Activated T-cell treated with anti-CD3 and anti-CD28 coated beads for 1 hour (primary cell): ENCODE data around the gene MICAL3.

Experiments
- DNase-seq: peaks from one replicate; pipeline ENCODE4 v3.0.0-alpha.2; 2020; ENCODE audit warnings: low read depth

The MICAL3 gene

DNA sequence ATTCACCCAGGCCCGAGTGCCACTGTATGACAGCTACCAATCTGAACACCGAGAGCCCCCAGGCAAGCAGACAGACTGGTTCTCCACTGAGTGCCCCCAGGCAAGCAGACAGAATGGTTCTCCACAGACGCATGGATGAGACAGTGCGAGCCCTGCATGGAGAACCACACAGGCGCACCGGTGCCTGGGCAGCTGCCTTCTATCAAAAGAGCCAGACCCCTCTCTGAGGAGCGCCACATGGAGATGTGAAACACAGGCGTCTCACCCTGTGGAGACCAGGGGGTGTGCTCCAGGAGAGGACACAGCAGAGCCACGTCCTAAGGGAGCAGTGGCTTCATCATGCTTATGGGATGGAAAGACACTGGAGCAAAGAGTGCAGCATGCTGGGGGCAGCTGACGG is 155.6 kb downstream of the MICAL3 start:
- DNase-seq: no peak

DNA sequence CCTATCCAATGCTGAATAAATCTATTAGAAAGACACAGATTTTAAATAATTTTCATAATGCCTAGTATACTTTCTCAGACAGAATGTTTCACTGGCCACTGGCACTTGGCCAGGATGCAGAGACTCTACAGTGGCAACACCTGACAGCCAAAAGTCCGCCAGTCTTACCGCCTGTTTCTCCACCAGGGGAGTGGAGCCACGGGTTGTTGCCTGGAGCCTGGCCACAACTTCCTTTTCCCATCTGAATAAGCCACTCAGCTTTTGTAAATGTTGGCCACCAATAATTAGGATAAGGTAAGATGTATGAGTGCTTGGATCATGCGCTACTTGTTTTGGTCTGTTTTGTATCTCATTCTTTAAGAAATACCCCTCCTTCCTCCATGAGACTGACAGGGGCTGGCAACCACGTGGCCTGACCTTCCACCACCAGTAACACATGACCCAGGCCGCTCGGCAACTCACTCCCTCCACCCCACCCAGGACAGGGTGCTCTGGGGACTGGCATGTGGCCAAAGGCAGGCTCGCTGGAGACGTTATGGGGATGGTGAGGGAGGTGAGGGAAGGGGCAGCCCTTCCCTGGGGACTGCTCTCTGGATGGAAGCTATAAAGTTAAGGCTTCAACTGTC is 157.1 kb downstream of the MICAL3 start:
- no peak for DNase-seq

DNA sequence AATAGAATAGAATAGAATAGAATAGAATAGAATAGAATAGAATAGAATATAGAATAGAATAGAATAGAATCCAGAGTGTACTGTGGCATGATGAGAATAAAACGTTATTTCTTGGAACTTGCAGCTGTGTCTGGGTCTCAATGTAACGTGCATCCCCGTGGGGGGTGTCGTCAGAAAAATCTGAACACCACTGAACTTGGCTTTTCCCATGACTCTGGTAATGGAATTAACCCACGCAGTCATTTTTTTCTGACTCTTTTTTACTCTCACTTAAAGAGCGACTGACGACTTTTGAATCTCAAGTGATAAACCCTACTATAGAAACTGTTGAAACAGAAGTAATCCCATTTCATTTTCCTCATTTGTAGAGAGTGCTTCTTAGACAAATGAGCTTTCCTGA is 157.7 kb downstream of the MICAL3 start:
- DNase-seq: no peak

DNA sequence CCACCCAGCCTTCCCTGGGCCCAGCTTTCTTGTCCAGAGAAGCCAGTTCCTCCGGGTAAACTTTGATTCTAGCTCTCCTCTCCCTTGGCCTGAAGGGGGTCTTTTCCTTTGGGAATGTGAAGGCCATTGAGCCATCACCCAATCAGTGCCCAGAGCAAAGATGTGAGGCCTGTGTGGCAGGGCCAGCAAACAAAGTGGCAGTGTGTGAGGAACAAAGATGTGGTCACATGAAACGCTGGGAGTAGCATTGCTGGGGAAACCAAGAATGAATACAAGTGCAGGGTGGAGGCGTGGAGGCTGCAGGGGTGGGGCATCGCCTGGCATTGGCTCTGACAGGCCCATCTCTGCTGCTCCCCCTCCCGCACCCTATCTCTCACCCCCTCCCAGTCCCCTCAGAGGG is 158.2 kb downstream of the MICAL3 start:
- no peak for DNase-seq

DNA sequence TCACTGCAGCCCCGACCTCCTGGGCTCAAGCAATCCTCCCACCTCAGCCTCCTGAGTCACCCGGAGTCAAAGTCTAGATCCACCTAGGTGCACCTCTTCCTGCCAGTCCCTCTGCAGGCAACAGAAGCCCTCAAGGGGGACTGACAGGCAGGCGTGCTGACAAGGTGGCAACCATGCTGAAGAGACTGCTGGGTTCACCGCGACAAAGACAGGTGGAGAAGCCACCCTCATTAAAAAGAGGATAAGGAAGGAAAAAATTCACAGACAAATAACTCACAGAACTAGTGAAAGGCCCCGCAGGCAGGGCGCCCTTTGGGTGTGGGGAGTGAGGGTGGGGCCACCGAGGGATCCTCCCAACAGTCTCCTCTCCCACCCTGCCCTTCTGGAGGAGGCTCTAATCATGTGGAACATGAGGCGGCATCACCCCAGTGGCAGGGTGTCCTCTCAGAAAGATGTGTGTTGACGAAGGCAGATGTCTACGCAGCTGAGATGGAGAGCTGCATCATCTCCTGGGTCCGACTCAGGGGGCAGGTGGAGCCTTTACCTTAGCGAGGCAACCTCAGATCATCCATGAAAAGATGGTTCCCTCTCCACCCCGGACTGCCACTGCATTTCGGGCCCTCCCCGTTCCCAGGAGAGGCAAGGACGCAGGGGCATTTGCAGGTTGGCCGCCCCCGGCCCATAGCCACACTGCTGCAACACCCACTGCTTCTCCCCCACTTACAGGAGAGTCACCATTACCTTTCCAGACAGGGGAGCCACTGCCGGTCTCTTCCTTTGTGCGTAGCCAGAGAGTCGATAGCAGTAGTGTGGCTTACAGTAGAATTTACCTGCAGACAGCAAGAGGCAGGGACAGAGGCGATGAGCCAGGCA is 158.9 kb downstream of the MICAL3 start:
- no peak for DNase-seq

DNA sequence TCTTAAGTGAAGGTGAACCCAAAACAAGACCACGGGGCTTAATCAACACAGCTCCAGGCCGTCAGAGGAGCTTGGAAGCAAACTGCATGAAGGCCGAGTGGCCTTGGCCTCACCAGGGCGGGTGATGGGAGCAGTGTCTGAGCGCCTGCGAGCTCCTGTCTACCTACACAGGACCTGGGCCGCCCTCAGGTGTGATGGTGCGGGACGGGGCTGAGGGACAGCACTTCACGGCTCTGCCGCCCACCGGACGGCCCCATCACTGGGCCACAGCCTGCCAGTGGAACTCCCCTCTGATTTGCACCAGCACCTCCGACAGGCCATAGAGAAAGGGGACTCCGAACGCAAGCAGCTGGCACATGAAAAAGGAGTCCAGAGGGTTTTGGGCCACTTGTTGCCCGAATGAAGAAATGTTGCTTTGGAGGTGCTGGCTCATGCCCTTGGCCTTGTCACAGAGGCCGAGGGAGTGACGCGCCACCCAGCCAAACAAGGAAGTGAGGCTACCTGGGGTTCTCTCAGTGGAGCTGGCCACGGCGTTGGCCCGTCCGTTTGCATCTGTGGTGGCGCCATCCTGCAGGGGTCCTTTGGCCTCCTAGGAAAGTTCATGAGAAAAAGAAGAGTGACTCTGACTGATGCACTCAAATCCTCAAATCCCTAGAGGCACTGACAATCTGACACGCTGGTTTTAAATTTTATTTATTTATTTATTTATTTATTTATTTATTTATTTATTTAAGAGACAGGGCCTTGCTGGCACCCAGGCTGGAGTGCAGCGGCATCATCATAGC is 159.8 kb downstream of the MICAL3 start:
- DNase-seq: no peak

DNA sequence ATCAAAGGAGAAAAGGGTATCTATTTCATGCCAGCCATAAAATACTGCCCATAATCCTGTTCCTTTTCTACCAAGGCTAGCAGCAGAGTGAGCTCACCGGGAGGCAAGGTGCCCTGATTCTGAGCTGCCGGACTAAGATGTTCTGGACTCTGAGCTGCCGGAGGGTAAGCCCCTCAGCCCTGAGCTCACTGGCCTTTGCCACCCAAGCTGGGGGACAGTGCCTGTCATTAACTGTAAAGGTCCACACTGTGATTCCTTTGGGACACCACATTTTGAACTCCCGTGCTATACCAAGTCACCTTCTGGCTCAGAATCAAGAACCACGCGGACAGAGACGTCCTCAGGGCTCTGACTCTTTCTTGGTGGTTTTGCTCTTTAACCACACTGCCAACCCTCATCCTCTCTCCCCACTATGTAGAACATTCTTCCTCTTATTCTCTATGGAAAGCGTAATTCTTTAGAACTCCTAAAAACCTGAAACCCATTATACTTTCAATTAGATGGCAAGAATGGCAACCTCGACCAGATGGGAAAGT is 161.6 kb downstream of the MICAL3 start:
- DNase-seq: no peak

DNA sequence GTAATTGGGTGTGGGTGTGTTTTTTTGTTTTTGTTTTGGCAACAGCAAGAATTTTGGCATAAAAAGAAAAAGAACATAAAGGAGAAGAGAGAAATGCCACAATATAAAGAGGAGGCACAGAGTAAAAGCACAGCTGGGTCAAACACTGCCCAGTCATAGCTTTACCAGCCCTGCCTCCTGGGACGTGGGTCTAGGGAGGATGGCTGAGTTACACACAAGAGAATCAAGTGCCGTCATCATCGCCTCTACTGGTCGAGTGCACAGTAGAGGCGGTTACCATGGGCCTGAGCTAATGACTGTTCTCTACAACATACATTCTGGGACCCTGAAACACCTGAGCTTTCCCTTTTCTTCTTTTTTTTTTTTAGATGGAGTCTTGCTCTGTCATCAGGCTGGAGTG is 162.5 kb downstream of the MICAL3 start:
- DNase-seq: no peak

DNA sequence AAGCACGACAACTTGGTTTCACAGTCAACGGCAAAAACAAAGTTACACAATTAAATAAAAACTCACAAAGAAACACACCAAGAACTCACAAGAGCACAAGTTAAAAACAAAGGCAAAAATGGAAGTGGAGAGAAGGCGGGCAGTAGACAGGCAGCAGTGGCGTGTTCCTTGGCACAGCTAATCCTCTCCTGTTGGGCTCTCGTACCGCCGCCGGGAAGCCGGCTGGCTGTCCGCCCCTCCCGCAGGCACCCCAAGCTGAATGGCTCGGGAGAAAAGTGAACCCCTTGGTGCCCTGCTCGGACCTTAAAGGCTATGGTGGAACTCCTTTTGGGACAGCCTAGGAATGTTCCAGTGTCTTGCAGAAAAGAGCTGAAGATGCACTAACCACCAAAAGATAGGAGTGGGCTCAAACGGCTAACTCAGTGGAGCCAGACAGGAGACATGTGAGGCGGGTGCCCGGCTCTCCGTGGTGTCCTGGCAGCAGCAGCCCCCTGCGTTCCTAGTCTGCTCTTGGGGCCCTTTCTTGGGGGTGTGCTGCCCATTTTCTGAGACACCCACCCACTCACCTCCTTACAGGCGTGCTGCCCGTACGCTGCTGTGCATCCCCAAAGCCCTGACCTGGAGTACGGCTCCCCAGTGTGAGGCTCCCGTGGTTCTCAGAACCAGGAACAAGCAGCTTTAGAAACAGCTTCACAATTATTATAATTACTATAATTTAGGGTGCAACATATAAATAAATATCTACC is 164.0 kb downstream of the MICAL3 start:
- no peak for DNase-seq

DNA sequence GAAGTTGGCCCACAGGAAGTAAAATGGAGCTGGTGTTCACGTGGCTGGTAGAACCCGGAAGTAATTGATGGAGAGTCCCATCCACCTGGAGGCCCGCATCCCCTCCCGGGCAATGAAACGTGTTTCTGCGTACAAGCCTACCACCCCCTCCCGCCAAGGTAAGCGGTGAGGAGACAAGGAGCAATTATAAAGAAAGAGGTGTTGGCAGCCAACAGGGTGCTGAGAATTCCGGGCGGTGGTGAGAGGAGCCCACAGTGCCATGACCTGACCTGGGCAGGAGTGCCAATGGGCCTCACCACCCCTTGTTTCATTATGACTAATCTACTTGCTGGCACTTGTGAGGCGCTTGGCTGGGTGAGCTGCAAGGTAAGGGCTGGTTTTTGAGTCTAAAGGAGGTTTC is 166.3 kb downstream of the MICAL3 start:
- DNase-seq: no peak

DNA sequence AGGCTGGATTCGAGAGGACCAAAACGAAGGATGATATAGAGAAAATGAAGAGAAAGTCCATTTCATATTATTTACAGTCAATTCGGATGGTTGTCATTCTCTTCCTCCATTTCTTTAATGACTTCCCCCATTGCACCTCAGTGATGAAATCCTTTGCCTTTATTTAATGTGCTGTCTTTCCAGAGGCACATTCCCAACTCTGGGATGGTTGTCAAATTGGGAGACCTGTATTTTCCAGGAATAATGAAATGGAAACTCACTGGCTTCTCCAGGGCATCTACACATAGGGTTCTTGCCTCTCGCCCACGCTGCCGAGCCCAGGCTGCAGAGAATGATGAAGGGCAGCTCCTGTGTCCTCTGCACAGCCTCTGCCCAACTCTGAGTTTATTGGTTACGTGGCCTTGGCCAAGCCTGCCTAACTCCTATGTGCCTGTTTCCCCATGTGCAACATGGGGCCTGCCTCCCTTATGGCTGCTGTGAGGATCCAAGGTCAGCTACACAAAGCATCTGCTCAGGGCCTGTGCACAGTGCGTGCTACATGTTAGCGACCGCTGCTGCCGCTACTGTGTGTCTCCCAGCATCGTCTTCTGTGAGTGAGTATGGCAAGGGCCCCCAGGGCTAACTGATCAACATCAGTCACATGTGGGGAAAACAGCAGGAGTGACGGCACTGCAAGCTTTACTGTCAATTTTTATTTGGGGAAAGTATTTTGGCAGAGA is 168.6 kb downstream of the MICAL3 start:
- DNase-seq: no peak

DNA sequence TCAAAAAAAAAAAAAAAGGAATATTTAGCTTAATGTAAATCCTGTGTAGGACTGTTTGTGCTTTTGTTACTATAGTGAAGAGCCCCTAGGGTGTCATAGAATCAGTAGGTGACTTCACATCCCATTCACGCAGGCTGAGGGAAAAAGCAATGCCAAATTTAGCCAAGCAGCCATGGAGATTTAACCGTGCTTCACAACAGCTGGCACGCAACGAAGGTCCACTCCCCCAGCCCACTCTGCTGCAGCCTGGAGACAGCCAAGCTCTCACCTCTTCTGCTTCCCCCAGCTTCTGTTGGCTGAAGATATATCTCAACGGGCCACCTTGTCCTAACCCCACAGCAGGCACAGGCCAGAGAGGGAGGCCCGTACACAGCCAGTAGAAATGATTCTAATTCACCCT is 171.3 kb downstream of the MICAL3 start:
- no peak for DNase-seq

DNA sequence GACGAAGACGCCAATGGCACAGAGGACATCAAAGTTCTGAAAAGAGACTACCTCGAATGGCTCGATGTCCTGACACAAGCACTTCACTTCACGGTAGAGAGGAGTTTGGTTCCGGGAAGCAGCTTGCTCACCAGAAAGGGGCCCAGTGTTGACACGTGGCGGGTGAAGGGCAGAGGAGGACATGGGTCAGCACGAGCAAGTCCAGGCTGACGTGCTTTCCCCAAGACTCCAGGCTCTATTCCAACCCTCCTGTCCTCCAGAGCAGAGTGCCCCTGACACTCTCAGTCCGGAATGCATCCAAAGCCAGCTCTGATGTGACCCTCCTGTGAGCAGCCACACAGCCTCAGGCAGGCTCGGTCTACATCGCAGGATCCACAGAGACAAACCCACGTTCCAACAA is 172.6 kb downstream of the MICAL3 start:
- no peak for DNase-seq

DNA sequence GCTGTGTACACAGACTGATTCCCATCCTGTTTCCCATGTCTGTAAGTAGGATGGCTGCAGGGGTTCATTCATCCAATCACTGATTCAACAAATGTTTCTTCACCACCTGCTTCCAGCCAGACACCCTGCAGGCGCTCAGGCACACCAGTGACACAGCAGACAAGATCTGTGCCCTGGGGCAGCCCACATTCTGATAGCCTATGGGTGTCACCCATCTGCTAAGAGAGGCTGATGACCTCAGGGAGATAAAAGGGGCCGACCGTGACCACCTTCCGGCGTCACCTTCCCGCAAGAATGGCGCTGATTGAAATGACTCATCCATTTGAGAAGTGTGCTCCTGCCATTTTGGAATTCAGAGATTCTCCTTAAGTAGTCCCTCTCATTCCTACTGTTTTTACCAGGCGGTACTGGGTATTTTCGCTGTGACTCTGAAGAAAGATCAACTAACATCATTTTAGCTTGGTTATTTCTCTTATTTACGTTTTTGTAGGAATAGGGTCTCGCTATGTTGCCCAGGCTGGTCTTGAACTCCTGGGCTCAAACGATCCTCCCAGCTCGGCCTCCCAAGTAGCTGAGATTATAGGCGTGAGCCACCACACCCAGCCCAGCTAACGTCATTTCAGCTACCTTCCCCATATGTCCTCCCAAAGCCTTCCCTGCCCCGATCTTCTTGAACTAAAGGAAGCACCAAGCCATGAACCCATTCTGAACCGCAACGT is 176.8 kb downstream of the MICAL3 start:
- DNase-seq: no peak

DNA sequence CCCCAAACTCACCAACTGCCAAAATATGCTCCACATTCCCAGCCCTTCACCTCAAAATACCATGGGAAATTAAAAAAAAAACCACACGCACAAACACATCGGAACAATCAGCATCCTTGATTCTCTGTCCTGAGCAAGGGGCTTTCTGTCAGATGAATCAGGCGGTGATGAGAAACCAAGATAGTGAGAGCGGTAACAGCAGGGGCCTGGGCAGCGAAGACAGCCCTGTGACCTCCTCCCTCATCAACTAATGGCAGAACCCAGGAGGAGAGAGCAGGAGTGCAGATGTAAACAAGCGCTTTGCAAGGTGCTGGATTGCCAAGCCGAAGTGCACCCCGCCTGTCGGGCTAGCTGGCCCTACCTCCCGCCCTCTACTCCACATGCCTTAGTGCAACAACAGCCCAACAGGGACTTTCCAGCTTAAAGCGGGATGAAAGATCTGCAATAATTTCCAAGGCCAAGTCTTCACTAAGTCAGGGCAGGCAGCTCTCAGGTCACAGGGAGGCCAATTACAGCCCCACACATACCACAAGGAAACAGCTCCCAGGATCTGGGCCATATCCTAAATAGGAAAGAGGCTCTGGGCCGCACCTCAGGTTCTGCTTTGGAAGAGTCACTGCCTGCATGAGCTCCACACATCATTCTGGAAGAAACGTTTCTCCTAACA is 177.9 kb downstream of the MICAL3 start:
- no peak for DNase-seq

DNA sequence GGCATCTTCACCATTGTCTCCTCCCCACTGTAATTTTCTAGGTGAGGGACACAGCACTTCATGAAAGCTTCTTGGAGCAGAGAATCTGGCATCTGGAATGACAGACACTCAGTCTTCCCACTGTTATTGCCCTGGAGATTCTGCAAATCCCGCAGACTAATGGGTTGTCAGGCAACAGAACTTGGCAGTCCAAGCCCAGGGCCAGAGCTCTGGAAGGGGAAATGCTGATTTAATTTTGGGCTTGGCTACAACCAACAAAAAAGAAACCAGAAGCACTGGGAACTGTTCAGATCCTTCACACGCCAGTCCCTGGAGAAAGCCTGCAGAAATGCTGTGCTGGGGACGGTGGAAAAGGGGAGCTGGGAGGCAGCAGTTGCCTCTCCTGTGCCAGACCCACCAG is 178.6 kb downstream of the MICAL3 start:
- no peak for DNase-seq

DNA sequence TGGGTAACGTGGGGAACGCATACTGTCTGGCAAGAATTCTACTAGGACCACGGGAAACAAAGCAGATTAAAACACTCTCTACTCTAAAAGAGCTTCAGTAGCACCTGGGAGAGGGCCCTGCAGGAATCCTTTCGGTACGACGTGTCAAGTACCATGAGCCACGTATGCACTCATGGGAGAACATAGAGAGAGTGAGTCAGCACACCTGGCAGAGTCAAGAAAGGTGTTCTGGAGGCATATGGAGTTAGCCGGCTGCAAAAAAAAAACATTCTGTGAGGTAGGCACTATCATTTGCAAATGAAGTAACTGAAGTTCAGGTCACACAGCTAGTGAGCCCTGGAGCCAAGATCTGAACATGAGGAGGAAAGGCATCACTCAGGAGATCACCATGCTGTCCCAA is 179.0 kb downstream of the MICAL3 start:
- no peak for DNase-seq

DNA sequence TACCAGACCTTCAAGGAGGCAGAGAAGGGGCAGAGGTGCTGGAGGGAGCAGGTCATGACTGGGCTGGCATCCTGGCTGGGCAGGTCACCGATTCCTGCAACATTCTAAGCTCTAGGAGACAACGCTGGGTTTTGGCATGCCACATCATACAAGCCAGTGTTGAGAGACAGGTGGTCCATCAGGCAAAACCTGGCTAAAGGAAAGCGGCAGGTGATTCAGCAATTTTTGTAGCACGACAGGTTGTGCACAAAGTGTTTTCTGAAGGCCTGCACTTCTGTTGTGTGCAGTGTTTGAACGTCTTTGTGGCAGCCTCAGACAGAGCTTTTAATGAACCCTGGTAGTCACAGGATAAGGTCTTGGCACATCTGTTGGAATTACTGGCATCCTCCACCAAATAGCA is 180.2 kb downstream of the MICAL3 start:
- no peak for DNase-seq

DNA sequence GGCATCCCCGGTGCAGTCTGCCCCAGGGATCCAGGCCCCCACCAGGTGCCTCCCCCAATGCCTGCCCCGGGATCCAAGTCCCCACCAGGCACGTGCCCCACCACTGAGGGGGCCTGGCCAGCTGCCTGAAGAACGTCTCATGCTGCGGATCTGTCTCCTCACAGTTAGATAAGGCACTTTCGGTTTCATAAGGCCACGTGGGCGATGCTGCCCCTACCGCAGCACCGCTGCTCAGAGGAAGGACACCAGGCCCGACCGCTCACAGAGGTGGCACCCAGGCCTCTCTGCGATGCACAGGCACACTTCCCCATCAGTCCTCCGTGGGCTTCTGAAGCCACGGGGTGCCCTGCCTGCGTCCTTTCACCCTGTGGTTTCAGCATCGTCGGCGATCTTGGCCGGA is 182.0 kb downstream of the MICAL3 start:
- peak; percentile 10 for DNase-seq

DNA sequence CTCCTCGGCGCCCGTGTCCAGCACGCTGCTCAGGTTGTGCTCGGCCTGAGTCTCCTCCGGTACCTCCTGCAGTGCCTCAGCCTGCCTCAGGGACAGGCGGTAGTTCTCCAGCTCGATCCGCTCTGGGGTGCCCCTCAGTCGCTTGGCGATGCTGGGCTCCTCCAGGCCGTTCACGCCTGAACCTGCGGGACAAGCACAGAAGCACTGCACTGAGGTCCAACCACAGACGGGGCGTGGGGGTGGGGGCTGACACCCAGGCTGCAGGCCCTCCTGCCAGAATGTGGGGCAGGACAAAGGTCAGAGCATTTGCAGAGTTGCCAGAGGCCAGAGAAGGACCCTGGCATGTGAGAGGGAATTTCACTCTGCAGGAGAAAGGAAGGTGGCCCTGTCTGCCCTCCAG is 182.5 kb downstream of the MICAL3 start:
- DNase-seq: no peak
